GM18873 (cell line): ENCODE measurements around the gene SALL4.
"Not testable (repeated sequence)": the region's sequence is repeated elsewhere in the genome, so short reads cannot be mapped to it uniquely, and the experiment has no call there.

Experiments
- ATAC-seq: cut with Tn5 transposase; IDR thresholded peaks from one replicate; pipeline ENCODE4 v1.9.1; 2021; ENCODE audit warnings: mild to moderate bottlenecking, moderate library complexity, moderate number of reproducible peaks; ENCODE audit not compliant: unreplicated experiment, low FRiP score

Gene SALL4

DNA sequence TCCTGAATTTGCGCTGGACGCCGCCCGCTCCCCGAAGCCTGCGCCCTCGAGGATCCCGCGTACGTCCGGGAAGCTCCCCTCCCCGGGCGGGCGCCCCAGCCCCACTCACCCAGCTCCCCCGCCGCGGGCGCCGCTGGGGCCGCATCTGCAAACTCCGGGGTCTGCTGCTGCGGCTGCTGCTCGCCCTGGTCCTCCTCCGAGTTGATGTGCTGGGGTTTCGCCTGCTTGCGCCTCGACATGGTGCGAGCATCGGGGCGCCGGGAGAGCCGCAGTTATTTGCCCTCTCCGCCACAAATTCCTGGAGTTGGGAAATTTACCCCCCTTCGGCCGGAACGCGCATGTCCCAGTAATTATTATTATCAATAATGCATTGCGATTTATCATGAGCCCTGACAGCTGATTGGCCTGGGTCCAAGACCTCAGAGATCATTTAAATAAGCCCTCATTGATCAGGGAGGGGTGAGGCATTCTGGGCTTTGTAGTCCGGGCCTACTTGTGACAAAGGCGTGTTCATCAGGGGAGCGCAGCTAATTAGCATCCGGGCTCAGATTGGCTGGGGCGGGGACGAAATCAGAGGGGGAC lies at the start of gene SALL4:
SALL4 (minus strand) TSS at position 352 of the 582 bp plus-strand sequence; CDS start at position 239, 113 bp downstream.
- ATAC-seq: no peak

DNA sequence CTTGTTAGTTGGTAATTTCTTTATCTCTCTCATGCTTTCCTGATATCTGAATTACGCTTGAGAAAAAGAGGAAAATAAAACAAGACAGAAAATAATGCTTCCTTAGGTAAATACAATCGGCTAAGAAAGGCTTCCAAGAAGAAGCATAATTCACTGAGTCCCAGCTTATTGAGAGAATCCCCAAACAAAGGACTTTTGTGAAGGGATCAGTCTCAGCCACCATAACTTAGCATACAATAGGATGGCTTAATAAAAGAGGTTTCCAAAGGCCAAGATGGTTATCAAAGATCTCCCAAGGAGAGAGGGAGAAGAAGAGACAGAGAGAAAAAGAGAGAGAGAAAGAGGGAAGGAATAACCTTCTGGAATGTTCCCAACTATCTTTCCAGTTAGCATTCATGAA lies 46.0 kb upstream of the SALL4 start:
- no peak for ATAC-seq

- ATAC-seq: no peak
Measured at GRCh38 chr20:51840865-51841264, 38.5 kb upstream of the SALL4 start.

- no peak for ATAC-seq
Measured at GRCh38 chr20:51837876-51838420, 35.6 kb upstream of the SALL4 start.

DNA sequence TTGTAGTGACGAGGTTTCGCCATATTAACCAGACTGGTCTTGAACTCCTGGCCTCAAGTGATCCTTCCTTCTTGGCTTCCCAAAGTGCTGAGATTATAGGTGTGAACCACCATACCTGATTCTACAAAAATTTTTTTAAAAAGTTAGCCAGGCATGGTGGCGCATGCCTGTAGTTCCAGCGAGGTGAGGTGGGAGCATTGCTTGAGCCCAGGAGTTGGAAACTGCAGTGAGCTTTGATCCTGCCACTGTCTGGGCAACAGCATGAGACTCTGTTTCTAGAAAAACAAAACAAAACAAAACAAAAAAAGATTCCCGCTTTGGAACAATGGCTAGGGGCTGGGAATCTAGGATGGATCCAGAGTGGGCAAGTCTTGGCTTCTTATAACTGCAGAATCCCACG lies 35.1 kb upstream of the SALL4 start:
- ATAC-seq: no peak

- ATAC-seq: no peak
Measured at GRCh38 chr20:51833326-51833725, 31.0 kb upstream of the SALL4 start.

DNA sequence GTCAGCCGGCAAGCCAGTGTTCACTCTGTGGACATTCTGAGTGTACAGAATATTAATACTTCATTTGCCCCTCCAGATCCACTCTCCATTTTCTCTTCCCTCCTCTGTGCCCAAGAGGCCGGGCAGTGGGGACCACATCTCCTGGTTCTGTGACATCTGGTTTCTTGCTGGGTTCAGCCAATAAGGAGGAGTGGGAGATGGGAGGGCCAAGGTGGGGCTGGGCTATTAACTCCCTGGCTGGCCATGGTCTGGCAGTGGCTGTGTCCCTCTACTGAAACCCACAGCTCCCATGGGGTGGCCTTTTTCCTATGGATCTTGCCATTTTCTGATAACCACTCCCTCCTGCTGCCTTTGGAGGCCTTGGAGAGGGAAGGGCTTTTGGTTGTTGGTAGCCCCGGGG lies 30.0 kb upstream of the SALL4 start:
- ATAC-seq: no peak

DNA sequence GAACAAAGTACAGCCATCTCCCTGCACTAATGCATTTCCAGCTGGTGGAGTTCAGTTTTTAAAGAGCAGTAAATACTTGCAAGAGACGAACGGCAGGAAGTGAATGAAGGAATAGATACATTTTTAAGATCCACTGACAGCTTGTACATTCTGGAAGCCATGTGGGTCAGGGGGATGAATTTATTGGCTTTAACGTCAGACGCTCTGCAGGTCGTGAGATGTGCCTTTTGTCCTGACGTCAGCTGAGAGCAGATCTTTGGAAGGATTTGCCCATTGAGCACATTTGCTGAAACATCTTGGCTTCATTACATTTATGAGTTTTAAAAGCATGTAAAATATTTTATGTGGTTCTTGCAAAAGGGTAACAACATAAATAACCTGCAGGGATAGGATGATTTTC lies 29.5 kb upstream of the SALL4 start:
- no peak for ATAC-seq

DNA sequence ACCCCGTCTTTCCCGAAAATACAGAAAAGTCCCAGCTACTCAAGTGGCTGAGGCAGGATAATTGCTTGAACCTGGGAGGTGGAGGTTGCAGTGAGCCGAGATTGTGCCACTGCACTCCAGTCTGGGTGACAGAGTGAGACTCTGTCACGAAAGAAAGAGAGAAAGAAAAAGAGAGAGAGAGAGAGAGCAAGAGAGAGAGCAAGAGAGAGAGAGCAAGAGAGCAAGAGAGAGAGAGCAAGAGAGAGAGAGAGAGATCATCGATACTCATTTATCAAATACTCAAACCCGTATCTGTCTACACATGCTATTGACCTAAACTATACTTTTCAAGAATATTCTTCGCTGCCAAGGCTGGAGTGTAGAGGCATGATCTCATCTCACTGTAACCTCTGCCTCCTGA lies 28.2 kb upstream of the SALL4 start:
- ATAC-seq: no peak

DNA sequence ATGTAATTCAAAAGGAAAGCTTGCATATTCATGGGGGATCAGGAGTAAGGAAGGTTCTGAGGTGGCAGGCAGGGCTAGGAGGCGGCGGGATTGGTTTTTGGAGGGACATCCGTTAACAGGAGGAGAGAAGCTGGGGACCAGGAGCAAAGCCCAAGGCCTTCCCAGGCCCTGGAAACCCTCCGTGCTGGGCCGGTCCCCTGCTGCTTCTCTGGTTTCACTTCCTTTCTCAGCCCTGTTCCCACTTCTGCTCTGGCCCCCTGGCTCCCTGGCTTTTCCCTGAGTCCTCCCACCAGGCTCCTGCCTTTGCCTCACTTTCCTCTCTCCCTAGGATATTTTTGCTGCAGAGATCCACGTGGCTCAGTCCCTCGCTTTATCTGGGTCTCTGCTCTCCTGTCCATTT lies 26.4 kb upstream of the SALL4 start:
- ATAC-seq: no peak

GRCh38 chr20:51826372-51826771 lies 24.1 kb upstream of the SALL4 start:
- no peak for ATAC-seq

GRCh38 chr20:51818479-51819008 lies 16.2 kb upstream of the SALL4 start:
- no peak for ATAC-seq

DNA sequence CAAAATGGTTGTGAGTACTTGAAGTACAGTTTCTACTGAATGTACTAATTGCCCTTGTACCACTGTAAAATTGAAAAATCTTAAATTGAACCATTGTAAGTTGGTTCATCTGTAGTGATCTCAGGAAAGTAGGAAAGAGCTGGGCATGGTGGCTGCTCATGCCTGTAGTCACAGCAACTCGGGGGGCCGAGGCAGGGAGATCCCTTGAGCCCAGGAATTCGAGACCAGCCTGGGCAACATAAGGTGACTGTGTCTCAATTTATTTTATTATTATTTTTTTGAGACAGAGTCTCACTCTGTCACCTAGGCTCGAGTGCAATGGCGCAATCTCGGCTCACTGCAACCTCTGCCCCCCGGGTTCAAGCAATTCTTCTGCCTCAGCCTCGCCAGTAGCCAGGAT lies 14.5 kb upstream of the SALL4 start:
- not testable (repeated sequence) for ATAC-seq

DNA sequence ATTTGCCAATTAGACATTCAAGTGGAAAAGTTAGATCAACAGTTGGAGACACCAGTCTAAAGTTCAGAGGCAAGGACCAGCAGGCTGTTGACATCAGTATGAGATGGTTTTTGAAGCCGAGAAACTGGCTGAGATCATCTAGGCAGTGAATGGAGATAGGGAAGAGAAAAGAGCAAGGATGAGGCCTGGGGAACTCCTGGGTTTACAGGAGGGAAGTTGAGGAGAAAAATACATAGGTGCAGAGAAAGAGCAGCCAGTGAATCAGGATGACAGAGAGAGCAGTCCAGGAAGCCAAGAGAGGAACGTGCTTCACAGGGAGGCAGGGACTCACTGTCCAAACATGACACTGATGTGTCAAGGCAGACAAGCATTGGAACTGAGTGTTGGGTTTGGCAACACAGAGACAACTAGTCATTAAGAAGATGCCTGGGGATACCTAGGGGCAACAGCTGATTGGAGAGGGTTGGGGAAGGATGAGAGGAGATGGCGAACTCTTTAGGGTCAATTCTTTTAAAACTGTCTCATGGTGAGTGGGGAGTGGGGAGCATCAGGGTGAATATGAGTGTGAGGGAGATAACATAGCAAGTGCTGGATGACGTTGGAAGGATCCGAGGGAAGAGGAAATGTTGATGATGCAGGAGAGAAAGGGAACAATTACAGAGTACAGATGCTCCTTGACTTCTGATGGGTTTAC lies 13.2 kb upstream of the SALL4 start:
- no peak for ATAC-seq

GRCh38 chr20:51812861-51813260 lies 10.5 kb upstream of the SALL4 start:
- no peak for ATAC-seq

GRCh38 chr20:51811514-51812128 lies 9.3 kb upstream of the SALL4 start:
- no peak for ATAC-seq

GRCh38 chr20:51811042-51811355 lies 8.7 kb upstream of the SALL4 start:
- ATAC-seq: no peak

DNA sequence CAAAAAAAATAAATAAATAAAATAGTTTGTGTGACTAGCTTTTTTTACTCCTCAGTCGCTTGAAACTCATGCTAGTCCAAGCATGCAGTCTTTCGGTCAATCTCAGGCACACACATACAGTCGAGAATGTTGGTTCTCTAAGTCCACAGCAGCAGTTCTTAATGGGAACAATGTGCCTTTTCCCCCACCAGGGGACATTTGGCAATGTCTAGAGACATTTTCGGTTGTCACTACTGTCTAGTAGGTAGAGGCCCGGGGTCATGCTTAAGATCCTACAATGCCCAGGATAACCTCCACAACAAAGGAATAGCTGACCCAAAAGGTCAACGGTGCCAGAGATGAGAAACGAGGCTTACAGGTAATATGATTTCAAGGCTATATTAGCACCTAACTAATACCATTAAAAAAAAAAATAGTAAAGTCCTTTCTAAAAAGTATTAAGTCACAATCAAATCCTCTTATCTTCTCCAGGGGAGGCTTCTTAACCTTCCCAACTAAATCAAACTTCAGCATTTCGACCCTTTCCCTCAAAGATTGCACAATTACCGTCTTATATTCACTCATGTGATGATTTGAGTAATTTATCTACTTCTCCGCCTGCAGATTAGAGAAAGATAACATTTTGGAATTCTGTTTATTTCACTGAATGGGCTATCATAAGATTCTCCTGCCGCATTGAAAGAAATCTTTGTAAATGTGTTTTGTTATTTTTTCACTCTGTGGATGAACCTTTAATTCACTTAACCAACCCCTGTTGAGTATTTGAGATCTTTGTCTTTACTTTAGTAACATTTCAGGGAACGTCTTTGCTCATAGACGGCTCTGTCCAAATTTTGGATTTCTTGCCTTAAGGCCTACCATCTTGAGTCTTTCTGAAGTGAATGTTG lies 8.1 kb upstream of the SALL4 start:
- ATAC-seq: no peak

DNA sequence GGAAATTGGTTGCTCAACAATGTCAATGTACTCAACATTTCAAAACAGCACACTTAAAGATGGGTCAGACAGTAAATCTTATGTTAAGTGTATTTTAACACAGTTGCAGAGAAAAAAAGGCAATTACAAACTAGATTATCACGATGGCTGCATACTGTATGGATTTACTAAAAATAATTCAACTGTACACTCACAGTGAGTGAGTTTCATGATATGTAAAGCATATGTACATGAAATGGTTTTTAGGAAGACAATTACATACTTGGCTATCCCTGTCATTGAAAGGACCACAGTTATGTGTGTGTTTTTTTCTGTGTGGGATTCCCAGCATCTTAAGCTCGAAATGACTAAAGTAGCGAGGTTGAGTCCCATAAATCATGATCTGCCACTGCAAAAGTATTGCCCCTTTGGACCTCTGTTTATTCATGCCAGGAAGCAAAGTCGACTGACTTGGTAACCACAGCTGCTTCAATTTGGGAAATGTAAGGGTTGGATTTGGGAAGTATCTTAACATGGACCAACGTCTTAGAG lies 5.5 kb upstream of the SALL4 start:
- ATAC-seq: no peak

- no peak for ATAC-seq
Measured at GRCh38 chr20:51804754-51805153, 2.4 kb upstream of the SALL4 start.
